CD4-positive, alpha-beta T cell treated with Interleukin-4 for 4 hours (primary cell): Measurements from ENCODE around the gene ME1.
"Not testable (repeated sequence)": the region's sequence is repeated elsewhere in the genome, so short reads cannot be mapped to it uniquely, and the experiment has no call there.

Experiments used
- DNase-seq: peaks from one replicate; pipeline ENCODE4 v3.0.0-alpha.2; 2020

ME1 gene

GRCh38 chr6:83431545-83432155, 799 bp upstream of the ME1 start:
- no peak for DNase-seq

GRCh38 chr6:83429857-83430610, 817 bp downstream of the ME1 start:
- DNase-seq, result no peak

GRCh38 chr6:83429269-83429668, 1.6 kb downstream of the ME1 start:
- DNase-seq, result no peak

GRCh38 chr6:83424392-83425018, 6.3 kb downstream of the ME1 start:
- no peak for DNase-seq

GRCh38 chr6:83417880-83418663, 12.8 kb downstream of the ME1 start:
- DNase-seq, result no peak

- no peak for DNase-seq
These were observed 17.8 kb downstream of the ME1 start for GRCh38 chr6:83413068-83413467.

GRCh38 chr6:83411731-83412130, 19.1 kb downstream of the ME1 start:
- no peak for DNase-seq

- no peak for DNase-seq
These were observed 27.7 kb downstream of the ME1 start for GRCh38 chr6:83403191-83403590.

- no peak for DNase-seq
These were observed 41.2 kb downstream of the ME1 start for GRCh38 chr6:83389606-83390005.

- DNase-seq, result no peak
These were observed 45.4 kb downstream of the ME1 start for GRCh38 chr6:83385473-83385872.

GRCh38 chr6:83384751-83385150, 46.1 kb downstream of the ME1 start:
- DNase-seq, result no peak

GRCh38 chr6:83381949-83382348, 48.9 kb downstream of the ME1 start:
- DNase-seq, result no peak

- no peak for DNase-seq
These were observed 52.0 kb downstream of the ME1 start for GRCh38 chr6:83378621-83379388.

- no peak for DNase-seq
These were observed 59.4 kb downstream of the ME1 start for GRCh38 chr6:83371423-83371822.

GRCh38 chr6:83370567-83370966, 60.3 kb downstream of the ME1 start:
- no peak for DNase-seq

GRCh38 chr6:83369692-83370091, 61.2 kb downstream of the ME1 start:
- DNase-seq, result no peak

GRCh38 chr6:83368577-83368976, 62.3 kb downstream of the ME1 start:
- no peak for DNase-seq

GRCh38 chr6:83367104-83367503, 63.7 kb downstream of the ME1 start:
- no peak for DNase-seq

- DNase-seq, result no peak
These were observed 64.9 kb downstream of the ME1 start for GRCh38 chr6:83365931-83366330.

- not testable (repeated sequence) for DNase-seq
These were observed 68.5 kb downstream of the ME1 start for GRCh38 chr6:83362349-83362748.

GRCh38 chr6:83359638-83360037, 71.2 kb downstream of the ME1 start:
- no peak for DNase-seq

GRCh38 chr6:83354747-83355146, 76.1 kb downstream of the ME1 start:
- DNase-seq, result no peak
